ENCODE results near the gene FOXJ1.

- TF ChIP-seq CTCF (conservative IDR thresholded peaks at IDR 0.05; ENCODE audit: low read depth, low read length) (no peak), EZH2phosphoT487 (IDR thresholded peaks at IDR 0.05; ENCODE audit: borderline replicate concordance, low read length) (no peak)
These were observed 48.7 kb upstream of the FOXJ1 start for GRCh38 chr17:76189741-76190140.

All from PC-3 (cell line).